HEK293 (cell line): ENCODE results near the gene PPP1R9B.

Experiments used
- BCL6B ChIP-seq: fragments of 450-650 bp; formaldehyde crosslinking; IDR thresholded peaks from 2 replicates; pipeline ENCODE4 v1.5.1; 2017; ENCODE audit warnings: missing biosample characterization, missing genetic modification characterization
- GFI1B ChIP-seq: fragments of 450-650 bp; formaldehyde crosslinking; IDR thresholded peaks from 2 replicates; pipeline ENCODE4 v1.5.1; 2016; ENCODE audit warnings: missing biosample characterization, missing genetic modification characterization
- GLIS1 ChIP-seq: fragments of 450-650 bp; formaldehyde crosslinking; IDR thresholded peaks from 2 replicates; pipeline ENCODE4 v1.5.1; 2016; ENCODE audit warnings: missing biosample characterization, missing genetic modification characterization
- HOXA7 ChIP-seq: sonication (generic); formaldehyde crosslinking; IDR thresholded peaks from 2 replicates; pipeline ENCODE4 v1.8.1; 2022; ENCODE audit warnings: missing genetic modification reagents, borderline replicate concordance
- MZF1 ChIP-seq: fragments of 450-650 bp; formaldehyde crosslinking; IDR thresholded peaks from 2 replicates; pipeline ENCODE4 v1.5.1; 2017; ENCODE audit warnings: missing biosample characterization, missing genetic modification characterization, borderline replicate concordance
- OSR2 ChIP-seq: fragments of 450-650 bp; formaldehyde crosslinking; IDR thresholded peaks from 2 replicates; pipeline ENCODE4 v1.5.1; 2016; ENCODE audit warnings: missing biosample characterization, missing genetic modification characterization
- ZBTB20 ChIP-seq: fragments of 450-650 bp; formaldehyde crosslinking; IDR thresholded peaks from 2 replicates; pipeline ENCODE4 v1.5.1; 2016; ENCODE audit warnings: missing biosample characterization, missing genetic modification characterization
- ZBTB21 ChIP-seq: fragments of 450-650 bp; formaldehyde crosslinking; IDR thresholded peaks from 2 replicates; pipeline ENCODE4 v1.5.1; 2017; ENCODE audit warnings: missing biosample characterization, missing genetic modification characterization
- ZEB2 ChIP-seq: fragments of 450-650 bp; formaldehyde crosslinking; IDR thresholded peaks from 2 replicates; pipeline ENCODE4 v1.5.1; 2016; ENCODE audit warnings: missing biosample characterization, missing genetic modification characterization
- ZNF114 ChIP-seq: fragments of 450-650 bp; formaldehyde crosslinking; IDR thresholded peaks from 2 replicates; pipeline ENCODE4 v1.5.0; 2017; ENCODE audit warnings: missing biosample characterization, missing genetic modification characterization
- ZNF133 ChIP-seq: fragments of 450-650 bp; formaldehyde crosslinking; IDR thresholded peaks from 2 replicates; pipeline ENCODE4 v1.5.1; 2016; ENCODE audit warnings: missing biosample characterization, missing genetic modification characterization
- ZNF146 ChIP-seq: fragments of 450-650 bp; formaldehyde crosslinking; IDR thresholded peaks from 2 replicates; pipeline ENCODE4 v1.5.1; 2016; ENCODE audit warnings: missing biosample characterization, missing genetic modification characterization
- ZNF174 ChIP-seq: fragments of 450-650 bp; formaldehyde crosslinking; IDR thresholded peaks from 2 replicates; pipeline ENCODE4 v1.5.0; 2017; ENCODE audit warnings: missing biosample characterization, mild to moderate bottlenecking, missing genetic modification characterization
- ZNF175 ChIP-seq: fragments of 450-650 bp; formaldehyde crosslinking; IDR thresholded peaks from 2 replicates; pipeline ENCODE4 v1.5.1; 2016; ENCODE audit warnings: missing biosample characterization, missing genetic modification characterization
- ZNF202 ChIP-seq: fragments of 450-650 bp; formaldehyde crosslinking; IDR thresholded peaks from 2 replicates; pipeline ENCODE4 v1.5.1; 2016; ENCODE audit warnings: missing biosample characterization, missing genetic modification characterization, borderline replicate concordance
- ZNF211 ChIP-seq: fragments of 450-650 bp; formaldehyde crosslinking; IDR thresholded peaks from 2 replicates; pipeline ENCODE4 v1.5.1; 2016; ENCODE audit warnings: low read depth, missing biosample characterization, missing genetic modification characterization
- ZNF335 ChIP-seq: fragments of 450-650 bp; formaldehyde crosslinking; conservative IDR thresholded peaks from 2 replicates; pipeline ENCODE4 v1.5.1; 2016; ENCODE audit warnings: missing biosample characterization, missing genetic modification characterization
- ZNF362 ChIP-seq: fragments of 450-650 bp; formaldehyde crosslinking; IDR thresholded peaks from 2 replicates; pipeline ENCODE4 v1.5.1; 2016; ENCODE audit warnings: missing biosample characterization, missing genetic modification characterization
- ZNF404 ChIP-seq: fragments of 450-650 bp; formaldehyde crosslinking; IDR thresholded peaks from 2 replicates; pipeline ENCODE4 v1.5.1; 2017; ENCODE audit warnings: missing biosample characterization, missing genetic modification characterization
- ZNF473 ChIP-seq: fragments of 450-650 bp; formaldehyde crosslinking; IDR thresholded peaks from 2 replicates; pipeline ENCODE4 v1.5.1; 2017; ENCODE audit warnings: missing biosample characterization, missing genetic modification characterization
- ZNF658 ChIP-seq: fragments of 450-650 bp; formaldehyde crosslinking; IDR thresholded peaks from 2 replicates; pipeline ENCODE4; 2016; ENCODE audit warnings: missing biosample characterization, missing genetic modification characterization
- ZNF670 ChIP-seq: fragments of 450-650 bp; formaldehyde crosslinking; IDR thresholded peaks from 2 replicates; pipeline ENCODE4 v1.5.1; 2016; ENCODE audit warnings: missing biosample characterization, missing genetic modification characterization, low read depth
- ZNF701 ChIP-seq: fragments of 450-650 bp; formaldehyde crosslinking; IDR thresholded peaks from 2 replicates; pipeline ENCODE4 v1.5.1; 2016; ENCODE audit warnings: missing biosample characterization, missing genetic modification characterization
- ZNF704 ChIP-seq: fragments of 450-650 bp; formaldehyde crosslinking; IDR thresholded peaks from 2 replicates; pipeline ENCODE4 v1.5.1; 2016; ENCODE audit warnings: missing biosample characterization, missing genetic modification characterization
- ZNF791 ChIP-seq: fragments of 450-650 bp; formaldehyde crosslinking; IDR thresholded peaks from 2 replicates; pipeline ENCODE4 v1.5.1; 2016; ENCODE audit warnings: missing biosample characterization, missing genetic modification characterization
- ZNF837 ChIP-seq: fragments of 450-650 bp; formaldehyde crosslinking; IDR thresholded peaks from 2 replicates; pipeline ENCODE4 v1.5.1; 2016; ENCODE audit warnings: missing biosample characterization, missing genetic modification characterization
- ZSCAN16 ChIP-seq: fragments of 450-650 bp; formaldehyde crosslinking; IDR thresholded peaks from 2 replicates; pipeline ENCODE4 v1.5.1; 2016; ENCODE audit warnings: missing biosample characterization, missing genetic modification characterization
- ZSCAN30 ChIP-seq: fragments of 450-650 bp; IDR thresholded peaks from 2 replicates; pipeline ENCODE4 v1.5.1; 2018; ENCODE audit warnings: missing biosample characterization, mild to moderate bottlenecking, missing genetic modification characterization, moderate library complexity
- ZXDB ChIP-seq: fragments of 450-650 bp; formaldehyde crosslinking; IDR thresholded peaks from 2 replicates; pipeline ENCODE4 v1.5.1; 2016; ENCODE audit warnings: missing biosample characterization, missing genetic modification characterization
- TF ChIP-seq, protein P1 (sequence below): fragments of 450-650 bp; formaldehyde crosslinking; IDR thresholded peaks from 2 replicates; pipeline ENCODE4 v1.5.1; 2016; ENCODE audit warnings: missing biosample characterization, missing genetic modification characterization
- TF ChIP-seq, protein P2 (sequence below): IDR thresholded peaks from 2 replicates; pipeline ENCODE4 v1.6.1; 2011; ENCODE audit warnings: mild to moderate bottlenecking, low read depth, low read length, borderline replicate concordance
- TF ChIP-seq, protein P3 (sequence below): fragments of 450-650 bp; formaldehyde crosslinking; IDR thresholded peaks from 2 replicates; pipeline ENCODE4 v1.5.1; 2017; ENCODE audit warnings: missing biosample characterization, missing genetic modification characterization

The PPP1R9B gene

GRCh38 chr17:50151041-50151936 is 812 bp upstream of the PPP1R9B start (continued):
- TF ChIP-seq, protein P1, sequence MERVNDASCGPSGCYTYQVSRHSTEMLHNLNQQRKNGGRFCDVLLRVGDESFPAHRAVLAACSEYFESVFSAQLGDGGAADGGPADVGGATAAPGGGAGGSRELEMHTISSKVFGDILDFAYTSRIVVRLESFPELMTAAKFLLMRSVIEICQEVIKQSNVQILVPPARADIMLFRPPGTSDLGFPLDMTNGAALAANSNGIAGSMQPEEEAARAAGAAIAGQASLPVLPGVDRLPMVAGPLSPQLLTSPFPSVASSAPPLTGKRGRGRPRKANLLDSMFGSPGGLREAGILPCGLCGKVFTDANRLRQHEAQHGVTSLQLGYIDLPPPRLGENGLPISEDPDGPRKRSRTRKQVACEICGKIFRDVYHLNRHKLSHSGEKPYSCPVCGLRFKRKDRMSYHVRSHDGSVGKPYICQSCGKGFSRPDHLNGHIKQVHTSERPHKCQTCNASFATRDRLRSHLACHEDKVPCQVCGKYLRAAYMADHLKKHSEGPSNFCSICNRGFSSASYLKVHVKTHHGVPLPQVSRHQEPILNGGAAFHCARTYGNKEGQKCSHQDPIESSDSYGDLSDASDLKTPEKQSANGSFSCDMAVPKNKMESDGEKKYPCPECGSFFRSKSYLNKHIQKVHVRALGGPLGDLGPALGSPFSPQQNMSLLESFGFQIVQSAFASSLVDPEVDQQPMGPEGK (tag by site-specific recombination): peak; percentile 97
- TF ChIP-seq ZNF473 (tag by site-specific recombination) (no peak), ZBTB21 (tag by site-specific recombination) (peak; percentile 61), ZNF211 (tag by site-specific recombination) (no peak), ZNF404 (no peak), OSR2 (tag by site-specific recombination) (0 out of 2 replicates have a peak, but pooled peaks have one; percentile 8), ZNF335 (tag by site-specific recombination) (peak; percentile 97), GLIS1 (tag by site-specific recombination) (peak; percentile 24), ZNF202 (no peak), ZNF133 (tag by site-specific recombination) (no peak), ZXDB (tag by site-specific recombination) (peak; percentile 76), MZF1 (tag by site-specific recombination) (peak; percentile 64), GFI1B (tag by site-specific recombination) (peak; percentile 65; the same call in 1 of the 2 replicates), ZNF670 (no peak), ZNF701 (no peak), ZNF175 (tag by site-specific recombination) (no peak), ZSCAN16 (tag by site-specific recombination) (no peak), ZNF837 (tag by site-specific recombination) (peak; percentile 70), ZNF704 (tag by site-specific recombination) (no peak), ZNF146 (no peak), BCL6B (tag by site-specific recombination) (no peak), ZBTB20 (peak; percentile 100), ZSCAN30 (tag by site-specific recombination) (peak; percentile 51; the same call in 1 of the 2 replicates), HOXA7 (CRISPR knock-in tag) (no peak), ZNF174 (no peak), ZNF791 (tag by site-specific recombination) (no peak), ZEB2 (tag by site-specific recombination) (peak; percentile 53; the same call in 1 of the 2 replicates), ZNF114 (tag by site-specific recombination) (no peak), ZNF658 (tag by site-specific recombination) (no peak), ZNF362 (tag by site-specific recombination) (no peak)
- TF ChIP-seq, protein P2, sequence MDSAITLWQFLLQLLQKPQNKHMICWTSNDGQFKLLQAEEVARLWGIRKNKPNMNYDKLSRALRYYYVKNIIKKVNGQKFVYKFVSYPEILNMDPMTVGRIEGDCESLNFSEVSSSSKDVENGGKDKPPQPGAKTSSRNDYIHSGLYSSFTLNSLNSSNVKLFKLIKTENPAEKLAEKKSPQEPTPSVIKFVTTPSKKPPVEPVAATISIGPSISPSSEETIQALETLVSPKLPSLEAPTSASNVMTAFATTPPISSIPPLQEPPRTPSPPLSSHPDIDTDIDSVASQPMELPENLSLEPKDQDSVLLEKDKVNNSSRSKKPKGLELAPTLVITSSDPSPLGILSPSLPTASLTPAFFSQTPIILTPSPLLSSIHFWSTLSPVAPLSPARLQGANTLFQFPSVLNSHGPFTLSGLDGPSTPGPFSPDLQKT: no peak
- TF ChIP-seq, protein P3, sequence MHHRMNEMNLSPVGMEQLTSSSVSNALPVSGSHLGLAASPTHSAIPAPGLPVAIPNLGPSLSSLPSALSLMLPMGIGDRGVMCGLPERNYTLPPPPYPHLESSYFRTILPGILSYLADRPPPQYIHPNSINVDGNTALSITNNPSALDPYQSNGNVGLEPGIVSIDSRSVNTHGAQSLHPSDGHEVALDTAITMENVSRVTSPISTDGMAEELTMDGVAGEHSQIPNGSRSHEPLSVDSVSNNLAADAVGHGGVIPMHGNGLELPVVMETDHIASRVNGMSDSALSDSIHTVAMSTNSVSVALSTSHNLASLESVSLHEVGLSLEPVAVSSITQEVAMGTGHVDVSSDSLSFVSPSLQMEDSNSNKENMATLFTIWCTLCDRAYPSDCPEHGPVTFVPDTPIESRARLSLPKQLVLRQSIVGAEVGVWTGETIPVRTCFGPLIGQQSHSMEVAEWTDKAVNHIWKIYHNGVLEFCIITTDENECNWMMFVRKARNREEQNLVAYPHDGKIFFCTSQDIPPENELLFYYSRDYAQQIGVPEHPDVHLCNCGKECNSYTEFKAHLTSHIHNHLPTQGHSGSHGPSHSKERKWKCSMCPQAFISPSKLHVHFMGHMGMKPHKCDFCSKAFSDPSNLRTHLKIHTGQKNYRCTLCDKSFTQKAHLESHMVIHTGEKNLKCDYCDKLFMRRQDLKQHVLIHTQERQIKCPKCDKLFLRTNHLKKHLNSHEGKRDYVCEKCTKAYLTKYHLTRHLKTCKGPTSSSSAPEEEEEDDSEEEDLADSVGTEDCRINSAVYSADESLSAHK (tag by site-specific recombination): no peak
